Daoy (cell line): ENCODE data around the gene PPP2R2C. TPM values are rescaled to one million over a fixed set of nuclear protein-coding genes. Genes with fewer than 3 reads are reported as not detected.

ENCODE experiments used
- DNase-seq: peaks from one replicate; pipeline ENCODE4 v3.0.0-alpha.2; 2015; ENCODE audit warnings: low read depth
- total RNA-seq: library from RNA; depleted of rRNA; stranded (reverse); fragments of >200 nt; shearing (Covaris generic); gene quantifications from 2 replicates; pipeline ENCODE4 v1.2.3, GENCODE V29; 2014

PPP2R2C gene
- total RNA-seq, 1 experiment from 2014 or later: 0.86 TPM

DNA sequence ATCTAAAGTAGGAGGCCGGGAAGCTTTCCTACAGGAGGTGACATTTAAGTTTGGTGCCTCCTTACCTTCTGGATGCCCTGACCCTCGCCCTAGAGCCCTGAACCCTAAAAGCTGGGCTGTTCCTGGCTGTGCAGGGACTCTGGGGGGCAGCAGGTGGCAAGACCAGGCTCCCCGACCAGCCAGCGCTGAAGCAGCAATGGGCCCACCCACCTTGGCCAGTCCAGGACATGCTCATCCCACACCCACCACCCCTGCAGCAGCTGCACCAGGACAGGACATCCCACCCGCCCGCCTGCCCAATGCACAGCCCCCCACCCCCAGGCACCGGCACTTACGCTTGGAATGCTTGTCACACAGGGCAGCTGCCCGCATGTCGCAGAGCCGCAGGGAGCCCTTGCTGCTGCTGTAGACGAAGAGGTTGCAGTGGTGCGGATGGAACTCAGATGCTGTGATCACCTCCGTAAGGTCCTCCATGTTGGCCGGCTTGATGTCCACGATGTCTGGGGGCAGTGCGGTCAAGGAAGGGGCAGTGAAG lies 124.8 kb downstream of the PPP2R2C start:
- DNase-seq: no peak

DNA sequence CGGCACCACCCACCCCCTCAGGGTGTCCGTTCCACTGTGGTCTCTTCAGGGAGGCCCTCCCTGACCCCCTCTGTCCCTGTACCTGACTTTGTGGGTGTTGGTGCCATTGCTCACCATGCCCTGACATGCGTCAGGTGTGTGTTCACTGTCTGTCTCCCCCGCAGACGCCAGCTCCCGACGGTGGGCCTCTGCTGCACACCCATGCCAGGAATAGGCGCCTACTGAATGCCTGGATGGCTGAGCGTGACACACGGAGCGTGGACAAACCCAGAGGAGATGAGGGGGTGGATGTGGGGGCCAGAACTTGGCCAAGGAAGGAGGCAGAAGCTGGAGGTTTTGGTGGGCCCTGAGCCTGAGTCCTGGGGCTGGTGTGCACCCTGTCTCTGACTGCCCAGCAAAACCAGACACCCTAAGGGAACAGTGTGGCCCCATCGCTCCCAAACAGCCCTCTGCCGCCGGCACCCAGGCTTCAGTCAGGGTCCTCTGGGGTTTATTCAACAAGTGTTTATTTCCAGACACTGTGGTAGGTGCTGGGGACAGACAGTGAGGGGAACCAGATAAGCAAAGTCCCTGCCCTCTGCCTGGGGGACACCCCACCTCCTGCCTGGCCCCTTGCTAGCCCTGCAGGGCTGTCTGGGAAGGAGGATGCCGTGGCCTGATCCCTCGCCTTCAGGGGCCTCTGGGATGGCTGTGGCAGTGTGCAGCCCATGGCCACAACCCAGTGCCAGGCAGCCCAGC lies 125.9 kb downstream of the PPP2R2C start:
- DNase-seq: no peak

DNA sequence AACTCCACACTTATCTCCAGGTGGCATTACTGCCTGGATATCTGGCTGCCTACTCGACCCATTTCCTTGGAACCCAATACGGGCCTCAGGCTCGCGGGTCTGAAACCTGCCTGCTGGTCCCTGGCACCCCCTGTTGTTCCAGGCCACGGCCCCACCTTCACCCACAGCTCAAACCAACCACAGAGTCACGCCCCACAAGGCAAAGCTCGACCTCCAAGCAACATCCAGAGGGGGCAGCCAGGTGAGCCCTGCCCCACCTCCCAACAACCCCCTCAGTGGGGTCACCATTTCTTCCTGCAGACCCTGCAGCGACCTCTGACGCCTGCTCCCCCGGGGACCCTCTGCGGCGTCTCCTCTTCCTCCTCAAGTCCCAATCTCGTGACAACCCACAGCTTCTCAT lies 126.5 kb downstream of the PPP2R2C start:
- DNase-seq: no peak

DNA sequence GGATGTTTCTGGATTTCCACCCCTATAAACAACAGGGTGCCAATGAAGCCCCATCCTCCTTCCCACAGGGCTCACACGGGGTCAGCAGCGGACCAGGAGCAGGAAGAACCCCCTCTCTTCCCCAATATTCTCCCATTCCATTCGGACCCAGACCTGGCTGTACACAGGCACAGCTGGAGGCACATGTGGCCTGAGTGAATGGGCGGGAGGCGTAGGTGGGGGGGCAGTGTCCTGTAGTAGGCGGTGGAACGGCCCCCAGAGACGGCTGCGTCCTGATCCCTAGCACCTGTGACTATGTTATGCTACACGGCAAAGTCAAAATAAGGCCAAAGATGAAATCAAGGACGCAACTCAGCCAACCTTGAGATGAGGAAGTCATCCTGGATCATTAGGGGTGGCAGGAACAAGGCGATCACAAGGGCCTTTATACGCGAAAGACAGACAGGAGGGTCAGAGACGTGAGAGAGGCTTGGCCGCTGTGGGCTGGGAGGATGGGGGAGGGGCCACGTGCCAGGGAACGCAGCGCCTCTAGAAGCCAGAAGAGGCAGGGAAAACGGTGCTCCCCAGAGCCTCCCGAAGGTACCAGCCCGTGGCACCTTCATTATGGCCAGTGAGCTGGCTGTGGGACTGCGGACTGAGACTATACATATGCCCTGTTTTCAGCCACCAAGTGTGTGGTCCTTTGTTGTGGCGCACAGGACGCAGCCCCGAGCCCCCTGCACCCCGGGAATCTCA lies 127.2 kb downstream of the PPP2R2C start:
- DNase-seq: no peak

DNA sequence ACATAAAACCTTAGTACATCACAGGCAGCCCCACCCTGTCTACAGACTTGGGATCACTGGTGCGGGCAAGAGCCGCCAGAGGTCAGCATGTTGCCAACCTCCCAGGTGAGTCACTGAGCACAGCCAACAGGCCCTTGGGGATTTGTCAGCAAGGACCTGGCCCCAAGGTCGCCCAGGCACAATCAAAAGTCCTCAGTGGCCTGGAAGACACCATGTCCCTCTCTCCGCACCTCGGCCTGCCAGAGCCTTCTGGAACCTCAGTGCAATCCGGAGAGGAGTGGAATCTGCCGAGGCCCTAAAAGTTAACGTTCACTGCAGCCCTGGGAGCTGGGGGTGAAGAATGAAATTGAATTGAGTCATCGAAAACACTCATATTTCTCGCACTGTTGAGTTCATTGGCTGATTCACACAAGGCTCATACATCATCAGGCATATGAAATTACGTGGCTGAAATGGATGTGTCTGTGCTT lies 128.4 kb downstream of the PPP2R2C start:
- DNase-seq: peak; percentile 81

DNA sequence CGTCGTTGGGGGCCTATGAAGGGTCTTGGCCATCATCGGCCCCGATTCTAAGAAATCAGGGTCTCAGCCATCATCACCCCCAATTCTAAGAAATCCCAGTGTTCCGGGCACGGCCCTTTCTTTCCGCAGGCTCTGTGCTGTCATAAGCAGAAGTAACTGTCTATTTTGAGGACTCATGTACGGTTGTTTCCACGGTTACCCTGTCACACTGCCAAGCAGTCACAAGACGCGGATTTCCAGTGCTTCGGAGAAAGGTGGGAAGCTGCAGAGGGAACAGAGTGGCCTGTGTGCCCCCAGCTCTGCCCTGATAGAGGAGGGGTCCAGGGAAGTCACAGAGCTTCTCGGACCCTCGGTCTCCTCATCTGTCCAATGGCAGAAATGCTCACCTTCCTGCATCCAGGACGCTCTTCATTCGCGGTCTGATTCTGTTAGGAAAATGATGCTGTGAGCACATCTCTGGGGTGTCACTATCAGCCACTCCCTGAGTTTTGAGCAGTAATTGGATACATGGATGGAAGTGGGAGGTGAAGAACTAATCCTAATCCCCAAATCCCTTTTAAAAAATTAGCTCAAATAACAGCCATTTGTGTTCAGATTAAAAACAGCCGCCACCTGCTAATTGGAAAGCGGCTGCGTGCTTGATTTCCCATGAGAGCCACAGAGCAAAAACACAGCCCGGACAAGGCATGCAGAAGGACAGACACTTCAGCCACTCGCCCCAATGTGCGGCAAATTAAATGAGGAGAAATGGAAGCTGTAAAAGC lies 129.7 kb downstream of the PPP2R2C start:
- no peak for DNase-seq

DNA sequence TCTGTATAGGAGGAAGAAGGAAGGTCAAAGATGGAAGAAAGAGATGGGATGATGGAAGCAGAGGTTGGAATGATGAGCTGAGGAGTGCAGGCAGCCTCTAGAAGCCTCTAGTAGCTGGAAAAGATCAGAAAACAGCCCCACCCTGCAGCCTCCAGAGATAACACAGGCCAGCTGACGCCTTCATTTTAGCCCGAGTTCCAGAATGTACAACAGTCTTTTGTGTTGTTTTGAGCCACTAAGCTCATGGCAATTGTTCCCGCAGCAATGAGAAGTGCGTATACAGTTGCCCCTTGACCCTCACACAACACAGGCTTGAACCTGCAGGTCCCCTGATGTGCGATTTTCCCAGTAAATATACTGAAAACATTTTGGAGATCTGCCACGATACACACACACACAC lies 130.7 kb downstream of the PPP2R2C start:
- no peak for DNase-seq

DNA sequence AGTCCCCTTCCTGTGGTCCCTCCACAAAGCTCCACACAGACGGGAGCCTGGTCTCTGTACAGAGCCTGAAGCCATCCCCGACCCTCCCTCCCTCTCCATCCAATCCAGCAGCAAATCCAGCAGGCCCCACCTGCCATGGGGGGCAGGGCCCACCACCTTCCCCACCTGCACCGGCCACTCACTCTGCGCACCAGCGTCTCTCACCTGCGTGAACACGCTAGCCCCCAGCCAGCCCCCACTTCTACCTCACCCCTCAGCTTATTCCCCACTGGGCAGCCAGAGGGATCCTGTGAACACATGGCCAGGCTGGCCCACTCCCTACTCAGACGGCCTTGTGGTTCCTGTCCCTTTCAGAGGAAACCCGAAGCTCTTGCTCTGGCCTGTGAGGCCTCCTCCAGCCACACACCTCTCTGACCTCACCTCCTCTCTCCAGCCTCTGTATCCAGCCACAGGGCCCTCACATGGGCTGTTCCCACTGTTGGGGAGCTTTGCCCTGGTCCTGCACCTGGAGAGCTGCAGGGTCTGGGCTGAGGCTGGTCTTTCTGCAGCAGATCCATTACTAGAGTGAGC lies 131.9 kb downstream of the PPP2R2C start:
- DNase-seq: no peak

DNA sequence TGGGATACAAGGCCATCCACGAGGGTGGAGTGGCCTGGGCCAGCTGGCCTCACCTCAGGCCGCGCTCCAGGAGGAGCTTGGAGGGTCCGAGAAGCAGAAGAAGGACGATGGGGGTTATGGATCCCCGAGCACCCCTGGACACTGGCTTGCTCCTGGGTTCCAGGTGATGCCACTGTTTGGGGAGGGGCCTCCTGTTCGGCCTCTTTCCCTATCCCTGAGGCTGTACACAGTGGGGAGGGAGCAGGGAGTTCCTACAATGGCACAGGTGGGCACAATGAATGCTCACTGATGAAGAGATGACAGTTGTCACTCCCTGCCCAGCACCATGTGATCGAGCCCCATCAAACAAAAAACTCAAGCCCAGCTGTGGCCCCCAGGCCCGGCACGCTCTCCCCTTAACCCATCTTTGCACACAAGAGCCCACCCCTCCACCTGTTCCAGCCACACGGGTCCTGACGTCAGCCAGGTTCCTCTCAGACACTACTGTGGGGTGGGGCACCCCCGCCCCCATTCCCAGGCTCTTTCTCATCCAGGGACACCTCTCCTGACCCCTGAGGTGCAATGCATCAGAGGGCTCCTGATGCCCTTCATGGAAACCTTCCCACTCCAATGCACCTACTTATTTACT lies 132.5 kb downstream of the PPP2R2C start:
- DNase-seq: no peak

DNA sequence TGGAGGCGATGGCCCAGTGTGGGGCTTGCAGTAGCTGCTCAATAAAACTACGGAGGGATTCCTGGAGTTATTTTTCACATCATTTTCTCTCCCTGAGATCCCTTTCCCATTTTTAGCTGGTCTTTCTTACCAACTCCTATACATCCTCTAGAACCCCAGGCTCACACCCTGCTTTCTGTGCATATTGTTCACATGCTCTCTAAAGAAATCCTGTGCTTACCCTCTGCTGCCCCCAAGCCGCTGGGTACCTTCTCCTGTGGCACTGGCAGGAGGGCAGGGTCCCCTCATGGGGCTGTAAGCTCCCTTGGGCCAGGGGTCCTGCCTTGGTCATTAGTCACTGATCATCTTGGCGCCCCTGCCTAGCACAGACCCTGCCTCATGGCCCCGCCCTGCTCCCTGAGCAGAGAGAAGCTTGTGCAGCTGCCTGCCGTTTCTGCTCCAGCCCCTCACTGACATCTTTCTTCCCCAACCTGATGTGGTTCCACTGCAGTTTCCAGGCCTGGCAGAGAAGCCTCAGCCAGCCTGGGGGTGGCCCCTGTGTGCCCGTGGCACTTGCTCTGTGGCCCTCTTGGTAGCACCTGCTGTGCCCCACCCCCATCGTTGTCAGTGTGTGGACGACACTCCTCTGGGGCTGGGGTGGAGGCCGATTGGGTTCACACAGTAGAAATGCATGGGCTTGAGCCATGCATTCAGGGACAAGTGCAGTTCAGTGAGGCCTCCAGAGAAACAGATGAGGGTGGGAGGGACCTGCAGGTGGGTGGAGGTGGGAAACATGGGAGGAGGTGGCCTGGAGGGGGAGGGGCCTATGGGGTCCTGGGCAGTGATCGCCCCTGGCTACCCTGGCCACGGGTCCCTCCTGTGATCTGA lies 133.2 kb downstream of the PPP2R2C start:
- no peak for DNase-seq

DNA sequence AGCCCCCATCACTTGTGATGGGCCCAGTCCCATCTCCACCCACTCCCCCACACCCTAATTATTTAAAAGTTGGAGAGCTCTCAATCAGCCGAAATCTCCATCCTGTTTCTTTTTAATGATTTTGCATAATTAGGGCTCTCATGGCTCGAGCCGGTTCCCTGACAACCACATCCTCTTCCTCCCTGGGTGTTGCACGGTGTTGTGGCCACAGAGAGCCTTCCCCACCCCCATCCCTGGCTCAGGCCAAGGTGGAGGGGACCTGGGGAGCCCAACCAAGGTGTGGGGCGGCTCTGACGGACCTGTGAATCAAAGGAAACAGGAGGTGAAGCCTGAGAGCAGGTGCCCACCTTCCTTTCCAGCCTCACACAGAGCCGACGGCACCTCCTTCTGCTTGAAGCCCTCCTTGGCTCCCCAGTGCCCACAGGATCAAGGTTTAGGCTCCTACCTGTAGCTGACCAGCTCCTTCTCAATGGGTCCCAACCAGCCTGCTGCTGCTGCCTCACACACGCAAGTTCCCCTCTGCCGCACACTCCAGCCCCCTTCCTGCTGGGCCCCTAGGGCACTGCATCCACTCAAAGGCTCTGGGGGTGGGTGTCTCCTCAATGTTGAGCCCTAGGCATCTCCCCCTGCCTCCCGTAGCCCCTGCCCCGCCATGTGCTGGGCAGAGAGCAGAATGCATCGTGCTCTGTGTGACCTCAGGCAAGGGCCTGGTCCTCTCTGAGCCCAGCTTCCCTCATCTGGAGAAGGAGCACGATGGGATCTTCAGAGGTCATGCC lies 134.1 kb downstream of the PPP2R2C start:
- no peak for DNase-seq

DNA sequence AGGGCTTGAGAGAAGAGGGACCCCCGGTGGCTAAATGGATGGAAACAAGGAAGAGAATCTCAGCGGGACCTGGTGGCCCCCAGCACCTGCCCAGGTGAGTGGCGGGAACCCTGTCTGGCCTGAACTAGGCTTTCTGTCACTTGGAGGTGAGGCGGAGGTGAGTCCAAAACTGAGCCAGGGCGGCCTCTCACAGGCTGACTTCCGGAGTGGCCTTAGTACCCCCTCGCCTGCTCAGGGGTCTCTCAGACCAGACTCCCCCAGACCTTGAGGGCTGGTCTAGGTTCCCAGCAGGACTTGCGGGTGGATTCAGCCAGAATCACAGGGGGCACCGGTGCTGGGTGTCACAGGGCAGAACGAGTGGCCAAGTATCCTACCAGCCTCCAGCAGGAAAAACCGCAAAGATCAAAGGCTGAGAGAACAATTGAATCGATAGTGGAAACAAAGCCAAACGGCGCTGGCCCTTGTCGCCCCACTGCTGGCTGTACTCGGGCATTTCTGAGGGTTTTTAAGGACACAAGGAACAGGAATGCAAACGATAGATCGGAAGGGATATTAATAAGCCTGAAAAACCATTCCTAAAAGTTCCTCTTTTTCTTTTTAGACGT lies 135.0 kb downstream of the PPP2R2C start:
- DNase-seq: no peak

DNA sequence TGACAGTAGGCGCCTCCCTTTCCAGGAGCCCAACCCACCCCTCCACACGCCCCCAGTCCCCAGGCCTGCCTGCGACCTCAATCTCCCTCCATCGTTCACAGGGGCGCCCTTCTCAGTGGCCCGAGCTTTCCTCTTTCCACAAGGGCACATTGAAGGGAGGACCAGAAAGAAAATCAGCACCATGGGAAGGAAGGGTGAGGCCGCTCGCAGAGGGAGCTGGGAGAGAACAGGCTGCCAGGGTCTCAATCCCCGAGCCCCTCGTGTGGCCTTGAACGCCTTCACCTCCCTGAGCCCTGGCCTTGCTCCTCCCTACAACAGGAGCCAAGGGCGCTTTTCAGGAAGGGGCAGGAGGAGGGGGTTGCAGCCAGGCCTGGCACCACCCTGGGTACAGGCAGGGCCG lies 136.2 kb downstream of the PPP2R2C start:
- DNase-seq: no peak

DNA sequence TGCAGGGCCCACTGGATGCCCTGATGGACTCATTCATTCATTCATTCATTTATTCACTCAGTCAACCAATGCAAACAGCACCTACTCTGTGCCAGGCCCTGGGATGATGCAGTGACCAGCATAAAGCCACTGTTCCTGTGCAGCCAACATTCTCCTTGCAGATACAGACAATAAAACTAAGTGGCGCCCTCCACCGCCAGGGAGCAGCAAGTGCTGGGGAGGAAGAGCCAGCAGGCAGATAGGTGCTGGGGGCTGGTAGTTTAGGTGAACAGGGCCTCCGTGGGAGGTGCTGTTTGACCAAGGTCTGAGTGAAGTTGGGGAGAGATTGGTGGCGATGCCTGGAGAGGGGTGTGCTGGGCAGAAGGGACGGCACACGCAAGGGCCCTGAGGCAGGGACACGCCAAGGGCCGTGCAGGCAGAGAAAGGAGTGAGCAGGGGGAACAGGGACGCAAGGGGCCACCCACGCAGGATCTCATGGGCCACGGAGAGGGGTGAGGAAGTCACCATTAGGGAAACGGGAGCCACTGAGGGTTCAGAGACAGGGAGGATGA lies 137.3 kb downstream of the PPP2R2C start:
- DNase-seq: no peak

DNA sequence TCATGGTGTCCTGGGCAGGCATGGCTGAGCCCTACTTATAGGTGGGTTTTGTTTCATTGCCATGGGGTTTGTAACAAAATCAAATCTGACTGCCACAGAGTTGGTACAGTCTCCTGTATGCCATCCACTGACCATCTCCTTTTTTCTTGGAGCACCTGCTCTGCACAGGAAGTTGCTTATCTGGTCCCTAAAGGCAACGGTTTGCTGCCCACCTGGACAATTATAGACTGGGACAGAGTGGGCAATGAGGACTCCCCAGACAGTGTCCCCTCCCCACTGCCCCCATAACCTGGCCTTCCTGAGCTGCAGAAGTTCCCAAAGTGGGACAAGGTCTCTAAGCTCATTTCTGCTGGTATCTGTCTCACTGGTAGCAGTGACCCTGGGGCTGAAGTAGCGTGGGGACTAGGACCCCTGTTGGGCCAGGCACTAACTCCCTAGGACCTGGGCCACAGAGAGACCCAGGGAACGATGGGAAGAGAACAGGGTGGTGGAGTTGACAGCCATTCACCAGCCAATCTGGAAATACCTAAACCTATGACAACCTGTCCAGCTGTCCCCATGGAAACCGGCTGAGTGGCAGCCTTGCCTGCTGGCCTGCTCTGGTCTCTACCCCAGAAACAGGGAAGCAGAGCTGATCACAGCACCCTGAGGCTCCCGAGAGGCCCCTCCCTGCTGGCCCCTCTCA lies 138.1 kb downstream of the PPP2R2C start:
- no peak for DNase-seq

DNA sequence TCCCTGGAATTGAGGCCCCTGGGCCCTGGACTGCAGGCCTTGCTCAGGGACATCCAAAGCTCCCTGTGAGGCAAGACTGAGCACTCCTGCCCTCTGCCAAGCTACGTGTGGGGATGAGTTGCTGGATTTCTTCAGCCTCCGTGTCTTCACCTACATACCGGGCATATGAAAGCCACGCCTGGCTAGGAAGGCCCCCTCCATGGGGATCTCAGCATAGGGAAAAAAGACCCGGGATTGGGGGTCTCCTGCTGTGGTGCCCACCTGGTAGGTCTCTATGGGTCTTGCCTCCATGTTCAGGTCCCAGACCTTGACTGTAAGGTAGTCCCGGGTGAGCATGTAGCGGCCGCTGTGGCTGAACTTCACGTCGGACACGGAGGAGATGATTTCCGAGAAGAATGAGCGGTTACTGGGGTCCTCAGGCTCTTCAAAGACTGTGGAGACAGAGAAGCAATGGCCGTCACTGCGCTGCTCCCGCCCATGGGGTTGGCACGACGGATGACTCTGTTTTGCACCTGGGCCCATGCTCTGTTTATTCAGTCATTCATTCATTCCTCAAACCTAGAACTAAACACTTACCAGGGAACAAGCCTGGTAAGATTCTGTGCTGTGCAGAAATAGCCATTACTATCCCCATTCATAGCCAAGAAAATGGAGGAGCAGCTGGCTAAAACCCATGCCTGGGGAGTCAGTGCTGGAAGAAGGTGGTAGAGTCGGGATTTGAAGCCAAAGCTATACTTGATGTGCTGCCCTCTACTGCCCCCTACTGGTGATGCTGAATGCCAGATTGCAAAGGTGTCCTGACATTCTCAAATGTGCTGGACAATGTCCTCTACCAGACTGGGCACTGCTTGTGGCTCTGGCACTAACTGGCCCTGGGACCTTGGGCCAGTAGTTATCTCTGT lies 138.9 kb downstream of the PPP2R2C start:
- DNase-seq: peak; percentile 29

DNA sequence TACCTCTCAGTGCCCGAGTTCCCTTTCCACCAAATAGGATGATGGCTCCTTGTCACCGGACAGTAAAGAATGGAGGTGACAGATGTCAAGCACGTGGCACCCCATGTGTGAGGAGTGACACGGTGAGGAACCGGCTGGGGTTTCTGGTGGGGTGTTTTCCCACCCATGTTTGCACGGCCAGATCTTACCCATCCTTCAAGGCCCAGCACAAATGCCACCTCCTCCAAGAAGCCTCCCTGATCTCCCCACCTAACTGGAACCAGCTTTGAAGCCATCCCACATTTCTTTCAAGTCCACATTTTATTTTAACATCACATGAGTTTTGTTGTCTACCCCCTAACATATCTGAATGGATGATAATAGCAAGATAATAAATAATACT lies 139.8 kb downstream of the PPP2R2C start:
- no peak for DNase-seq
